Transverse colon (tissue), 4 donors: ENCODE data around the gene ZNF91.

Experiments
- POLR2A ChIP-seq: fragments of 450-650 bp; IDR thresholded peaks from one replicate; pipeline ENCODE4 v1.6.1; 2016; ENCODE audit warnings: antibody characterized with exemption, mild to moderate bottlenecking, moderate library complexity
- POLR2AphosphoS5 ChIP-seq, 3 donors: sonication (generic); formaldehyde crosslinking; IDR thresholded peaks; one replicate each; pipeline ENCODE4 v1.6.1; 2016; ENCODE audit warnings: antibody characterized with exemption in 3 of 3
- TF ChIP-seq, protein P1 (sequence below), 5 experiments: fragments of 200-600 bp in 3 of 5; fragments of 450-650 bp in 2 of 5; sonication (generic) in 3 of 5; IDR thresholded peaks; 1 replicate in 2 of 5; 2 replicates in 3 of 5; pipeline ENCODE4 v1.5.1; 2016 to 2017; ENCODE audit warnings: antibody characterized with exemption in 5 of 5, inconsistent platforms in 3 of 5, mild to moderate bottlenecking in 2 of 5, moderate library complexity in 1 of 5

GRCh38 chr19:23345838-23346237 is 49.4 kb downstream of the ZNF91 start:
- TF ChIP-seq, protein P1, sequence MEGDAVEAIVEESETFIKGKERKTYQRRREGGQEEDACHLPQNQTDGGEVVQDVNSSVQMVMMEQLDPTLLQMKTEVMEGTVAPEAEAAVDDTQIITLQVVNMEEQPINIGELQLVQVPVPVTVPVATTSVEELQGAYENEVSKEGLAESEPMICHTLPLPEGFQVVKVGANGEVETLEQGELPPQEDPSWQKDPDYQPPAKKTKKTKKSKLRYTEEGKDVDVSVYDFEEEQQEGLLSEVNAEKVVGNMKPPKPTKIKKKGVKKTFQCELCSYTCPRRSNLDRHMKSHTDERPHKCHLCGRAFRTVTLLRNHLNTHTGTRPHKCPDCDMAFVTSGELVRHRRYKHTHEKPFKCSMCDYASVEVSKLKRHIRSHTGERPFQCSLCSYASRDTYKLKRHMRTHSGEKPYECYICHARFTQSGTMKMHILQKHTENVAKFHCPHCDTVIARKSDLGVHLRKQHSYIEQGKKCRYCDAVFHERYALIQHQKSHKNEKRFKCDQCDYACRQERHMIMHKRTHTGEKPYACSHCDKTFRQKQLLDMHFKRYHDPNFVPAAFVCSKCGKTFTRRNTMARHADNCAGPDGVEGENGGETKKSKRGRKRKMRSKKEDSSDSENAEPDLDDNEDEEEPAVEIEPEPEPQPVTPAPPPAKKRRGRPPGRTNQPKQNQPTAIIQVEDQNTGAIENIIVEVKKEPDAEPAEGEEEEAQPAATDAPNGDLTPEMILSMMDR (IDR thresholded peaks at IDR 0.05), result no peak
- TF ChIP-seq POLR2A (no peak), POLR2AphosphoS5 (IDR thresholded peaks at IDR 0.05) (no peak)
